ENCODE measurements around the gene PRR13.
"Not testable (repeated sequence)": the region's sequence is repeated elsewhere in the genome, so short reads cannot be mapped to it uniquely, and the experiment has no call there.

The PRR13 gene

GRCh38 chr12:53439582-53439981 lies 2.0 kb upstream of the PRR13 start:
- not testable (repeated sequence) for DNase-seq

GRCh38 chr12:53443955-53444354 lies 2.4 kb downstream of the PRR13 start:
- no peak for DNase-seq

GRCh38 chr12:53444593-53445325 lies 3.2 kb downstream of the PRR13 start:
- not testable (repeated sequence) for DNase-seq

GRCh38 chr12:53450936-53451335 lies 9.4 kb downstream of the PRR13 start:
- DNase-seq, result no peak

- peak; percentile 100 for DNase-seq
Measured at GRCh38 chr12:53451661-53452158, 10.2 kb downstream of the PRR13 start, which contains the start of gene PCBP2. Gene PCBP2 (plus strand): TSS chr12:53452102. CDS start chr12:53454801, 2,699 bp downstream.

GRCh38 chr12:53452159-53453077 lies 10.9 kb downstream of the PRR13 start:
- peak; percentile 86 for DNase-seq

- no peak for DNase-seq
Measured at GRCh38 chr12:53453953-53454640, 12.6 kb downstream of the PRR13 start.

- no peak for DNase-seq
Measured at GRCh38 chr12:53454707-53455106, 13.2 kb downstream of the PRR13 start.

- DNase-seq, result no peak
Measured at GRCh38 chr12:53456654-53457366, 15.3 kb downstream of the PRR13 start.

GRCh38 chr12:53459097-53459496 lies 17.6 kb downstream of the PRR13 start:
- DNase-seq, result no peak

GRCh38 chr12:53461059-53461458 lies 19.5 kb downstream of the PRR13 start:
- no peak for DNase-seq

GRCh38 chr12:53461591-53461990 lies 20.1 kb downstream of the PRR13 start:
- no peak for DNase-seq

GRCh38 chr12:53462935-53463334 lies 21.4 kb downstream of the PRR13 start:
- no peak for DNase-seq

- no peak for DNase-seq
Measured at GRCh38 chr12:53463802-53464560, 22.4 kb downstream of the PRR13 start.

- DNase-seq, result no peak
Measured at GRCh38 chr12:53464685-53465418, 23.3 kb downstream of the PRR13 start.

- DNase-seq, result no peak
Measured at GRCh38 chr12:53465679-53466078, 24.1 kb downstream of the PRR13 start.

GRCh38 chr12:53466640-53467039 lies 25.1 kb downstream of the PRR13 start:
- DNase-seq, result no peak

- DNase-seq, result no peak
Measured at GRCh38 chr12:53467082-53467481, 25.5 kb downstream of the PRR13 start.

GRCh38 chr12:53467880-53468279 lies 26.3 kb downstream of the PRR13 start:
- no peak for DNase-seq

- DNase-seq, result no peak
Measured at GRCh38 chr12:53468282-53468681, 26.7 kb downstream of the PRR13 start.

GRCh38 chr12:53472056-53472582 lies 30.6 kb downstream of the PRR13 start:
- DNase-seq, result no peak
